Bronchial epithelial cell (primary cell): ENCODE results near the gene RETREG3. TPM values are rescaled to one million over a fixed set of nuclear protein-coding genes. Genes with fewer than 3 reads are reported as not detected.
"Not testable (repeated sequence)": the region's sequence is repeated elsewhere in the genome, so short reads cannot be mapped to it uniquely, and the experiment has no call there.

Source experiments
- DNase-seq: peaks from one replicate; pipeline ENCODE4 v3.0.0-alpha.2; 2010; ENCODE audit warnings: low read depth
- FAIRE-seq: peaks from 2 replicates; lab custom pipeline; 2011; peaks lifted over from hg19 to GRCh38; lab: Jason Lieb, UNC
- H3K27me3 ChIP-seq: 2 replicates; pipeline ENCODE4 v1.5.1; 2011; ENCODE audit warnings: low read length; ENCODE audit not compliant: control insufficient read depth, insufficient read depth
- H3K36me3 ChIP-seq: 2 replicates; pipeline ENCODE4 v1.5.1; 2011; ENCODE audit warnings: low read length; ENCODE audit not compliant: control insufficient read depth, insufficient read depth
- H3K4me3 ChIP-seq: 2 replicates; pipeline ENCODE4 v1.5.1; 2011; ENCODE audit warnings: mild to moderate bottlenecking, low read depth, low read length, control low read depth
- CTCF ChIP-seq: IDR thresholded peaks from 2 replicates; pipeline ENCODE4 v1.5.1; 2011; ENCODE audit warnings: mild to moderate bottlenecking, moderate library complexity, low read length, control low read depth, inconsistent platforms; ENCODE audit not compliant: insufficient read depth, severe bottlenecking
- total RNA-seq: library from RNA; depleted of rRNA; stranded (reverse); fragments of >200 nt; gene quantifications from 2 replicates; pipeline ENCODE4 v1.2.1, GENCODE V29; 2014

RETREG3 gene
- total RNA-seq, 1 donor from 2014 or later = 66.1 TPM

- no peak for TF ChIP-seq CTCF
- DNase-seq (no peak), FAIRE-seq (no peak)
- peaks cover 13% of the 10 kb centered on the region for H3K36me3 ChIP-seq
- no peak overlapping the region for H3K4me3 ChIP-seq
- no peaks in the 10 kb centered on the region for H3K27me3 ChIP-seq
Observed at GRCh38 chr17:42544874-42545283, 64.3 kb downstream of the RETREG3 start.

- Histone ChIP-seq H3K4me3 (no peak overlapping the region), H3K27me3 (no peaks in the 10 kb centered on the region), H3K36me3 (peaks cover 13% of the 10 kb centered on the region)
- FAIRE-seq = peak; percentile 55
- no peak for TF ChIP-seq CTCF
- DNase-seq = no peak
Observed at GRCh38 chr17:42543190-42544079, 65.7 kb downstream of the RETREG3 start.

GRCh38 chr17:42541041-42541833 lies 67.9 kb downstream of the RETREG3 start:
- no peak for TF ChIP-seq CTCF
- H3K27me3 ChIP-seq = no peaks in the 10 kb centered on the region
- no peak overlapping the region for H3K4me3 ChIP-seq
- H3K36me3 ChIP-seq = peaks cover 14% of the 10 kb centered on the region
- DNase-seq (peak; percentile 71), FAIRE-seq (no peak)

- DNase-seq, H3K27me3 ChIP-seq, FAIRE-seq, H3K4me3 ChIP-seq: not testable (repeated sequence)
- H3K36me3 ChIP-seq = peaks cover 14% of the 10 kb centered on the region
Observed at GRCh38 chr17:42540558-42540957, 68.6 kb downstream of the RETREG3 start.

- no peaks in the 10 kb centered on the region for H3K27me3 ChIP-seq
- H3K36me3 ChIP-seq = peaks cover 11% of the 10 kb centered on the region
- H3K4me3 ChIP-seq = no peak overlapping the region
- no peak for TF ChIP-seq CTCF
- DNase-seq = no peak
- no peak for FAIRE-seq
Observed at GRCh38 chr17:42538482-42538881, 70.7 kb downstream of the RETREG3 start.

GRCh38 chr17:42537826-42538451 lies 71.2 kb downstream of the RETREG3 start:
- DNase-seq (no peak), FAIRE-seq (no peak)
- peaks cover 7% of the 10 kb centered on the region for H3K36me3 ChIP-seq

More at GRCh38 chr17:42537826-42538451, 71.2 kb downstream of the RETREG3 start:
- TF ChIP-seq CTCF = no peak
- no peaks in the 10 kb centered on the region for H3K27me3 ChIP-seq
- no peak overlapping the region for H3K4me3 ChIP-seq
